ENCODE data around the gene SLC10A7. TPM values are rescaled to one million over a fixed set of nuclear protein-coding genes. Genes with fewer than 3 reads are reported as not detected.

Gene SLC10A7
- total and polyA plus RNA-seq, 4 donors: 3.7 to 18.7 (median 7.6) TPM

DNA sequence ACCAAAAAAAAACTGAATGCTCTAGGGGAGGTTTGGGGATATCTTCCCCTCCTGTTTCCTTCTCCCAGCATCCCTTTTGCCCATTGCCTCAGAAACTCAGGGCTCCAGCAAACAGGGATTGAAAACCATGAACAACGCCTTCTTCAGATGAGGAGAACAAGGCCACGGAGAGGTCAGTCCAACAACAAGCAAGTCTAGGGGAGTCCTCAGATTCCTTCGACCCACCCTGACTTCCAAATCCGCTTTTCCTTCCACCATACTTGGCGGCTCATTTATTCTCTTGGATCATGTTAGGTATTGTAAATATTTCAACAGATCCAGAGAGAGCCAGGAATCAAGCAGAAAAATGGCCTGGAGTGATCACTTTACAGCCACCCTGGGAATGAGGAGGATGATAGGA, 285.5 kb downstream of the SLC10A7 start (continued):
- no peak for TF ChIP-seq REST (IDR thresholded peaks at IDR 0.05)
- TF ChIP-seq SP1 (IDR thresholded peaks at IDR 0.05): no peak
- TF ChIP-seq RXRA (IDR thresholded peaks at IDR 0.05): no peak
- no peak for TF ChIP-seq ZBTB33 (IDR thresholded peaks at IDR 0.05)
- TF ChIP-seq, protein P1, sequence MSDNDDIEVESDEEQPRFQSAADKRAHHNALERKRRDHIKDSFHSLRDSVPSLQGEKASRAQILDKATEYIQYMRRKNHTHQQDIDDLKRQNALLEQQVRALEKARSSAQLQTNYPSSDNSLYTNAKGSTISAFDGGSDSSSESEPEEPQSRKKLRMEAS (IDR thresholded peaks at IDR 0.05): no peak
- TF ChIP-seq YY1 (IDR thresholded peaks at IDR 0.05): no peak
- TF ChIP-seq HNF4G (IDR thresholded peaks at IDR 0.05): no peak
- no peak for TF ChIP-seq RAD21 (IDR thresholded peaks at IDR 0.05)

- Histone ChIP-seq H3K9ac (ENCODE audit: low read depth in 1 of 2, low read length in 2 of 2) (no peak overlapping the region), H3K9me3 (ENCODE audit: control insufficient read depth in 4 of 4, low read length in 3 of 4) (peaks cover 0 to 3% (median 0%) of the 10 kb centered on the region in 4 donors), H3K36me3 (ENCODE audit: control insufficient read depth in 4 of 4, insufficient read depth in 3 of 4, low read depth in 1 of 4, low read length in 3 of 4) (no peaks in the 10 kb centered on the region), H3K4me1 (ENCODE audit: control insufficient read depth in 4 of 4, insufficient read depth in 4 of 4, low read length in 3 of 4) (no peaks in the 10 kb centered on the region), H3K4me3 (ENCODE audit: low read depth in 1 of 3, low read length in 3 of 3) (no peak overlapping the region), H3K27me3 (ENCODE audit: control insufficient read depth in 4 of 4, insufficient read depth in 4 of 4, low read length in 3 of 4) (peaks cover 0 to 4% (median 0%) of the 10 kb centered on the region in 4 donors), H3K27ac (ENCODE audit: low read depth in 1 of 2, low read length in 2 of 2) (no peak overlapping the region)
- no peak for TF ChIP-seq ATF3 (IDR thresholded peaks at IDR 0.05)
- no peak for TF ChIP-seq JUND (IDR thresholded peaks at IDR 0.05)
- no peak for TF ChIP-seq ZBTB33 (IDR thresholded peaks at IDR 0.05)
- TF ChIP-seq, protein P2, sequence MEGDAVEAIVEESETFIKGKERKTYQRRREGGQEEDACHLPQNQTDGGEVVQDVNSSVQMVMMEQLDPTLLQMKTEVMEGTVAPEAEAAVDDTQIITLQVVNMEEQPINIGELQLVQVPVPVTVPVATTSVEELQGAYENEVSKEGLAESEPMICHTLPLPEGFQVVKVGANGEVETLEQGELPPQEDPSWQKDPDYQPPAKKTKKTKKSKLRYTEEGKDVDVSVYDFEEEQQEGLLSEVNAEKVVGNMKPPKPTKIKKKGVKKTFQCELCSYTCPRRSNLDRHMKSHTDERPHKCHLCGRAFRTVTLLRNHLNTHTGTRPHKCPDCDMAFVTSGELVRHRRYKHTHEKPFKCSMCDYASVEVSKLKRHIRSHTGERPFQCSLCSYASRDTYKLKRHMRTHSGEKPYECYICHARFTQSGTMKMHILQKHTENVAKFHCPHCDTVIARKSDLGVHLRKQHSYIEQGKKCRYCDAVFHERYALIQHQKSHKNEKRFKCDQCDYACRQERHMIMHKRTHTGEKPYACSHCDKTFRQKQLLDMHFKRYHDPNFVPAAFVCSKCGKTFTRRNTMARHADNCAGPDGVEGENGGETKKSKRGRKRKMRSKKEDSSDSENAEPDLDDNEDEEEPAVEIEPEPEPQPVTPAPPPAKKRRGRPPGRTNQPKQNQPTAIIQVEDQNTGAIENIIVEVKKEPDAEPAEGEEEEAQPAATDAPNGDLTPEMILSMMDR (IDR thresholded peaks at IDR 0.05; ENCODE audit: low read depth, low read length, missing input control): no peak
- TF ChIP-seq GABPA (IDR thresholded peaks at IDR 0.05 in 1 of 2, conservative IDR thresholded peaks at IDR 0.05 in 1 of 2): no peak
- TF ChIP-seq YY1 (IDR thresholded peaks at IDR 0.05): no peak
- TF ChIP-seq HNF4G (IDR thresholded peaks at IDR 0.05): no peak
- TF ChIP-seq, protein P1 (IDR thresholded peaks at IDR 0.05): no peak
- no peak for TF ChIP-seq REST (IDR thresholded peaks at IDR 0.05)
- TF ChIP-seq EGR1 (IDR thresholded peaks at IDR 0.05; ENCODE audit: low read depth in 2 of 2): no peak
- TF ChIP-seq NR2F2 (IDR thresholded peaks at IDR 0.05): no peak
- no peak for TF ChIP-seq TAF1 (conservative IDR thresholded peaks at IDR 0.05)
- TF ChIP-seq FOXA1 (IDR thresholded peaks at IDR 0.05): no peak
- no peak for TF ChIP-seq RAD21 (IDR thresholded peaks at IDR 0.05)
- no peak for TF ChIP-seq FOXA2 (IDR thresholded peaks at IDR 0.05)
- TF ChIP-seq RXRA (IDR thresholded peaks at IDR 0.05): no peak
- no peak for TF ChIP-seq SP1 (IDR thresholded peaks at IDR 0.05)
- DNase-seq (ENCODE audit: low spot score): no peak
- 78% methylated on average over 8 of the region's 8 CpGs for WGBS
Observed at GRCh38 chr4:146235654-146236177, 286.0 kb downstream of the SLC10A7 start.
